Stimulated activated CD4-positive, alpha-beta T cell treated with anti-CD3 and anti-CD28 coated beads, Interleukin-1b, Interleukin-23, amount 100 ng/mL, for 4 hours (primary cell): Measurements from ENCODE around the gene RMND5B.
"Not testable (repeated sequence)": the region's sequence is repeated elsewhere in the genome, so short reads cannot be mapped to it uniquely, and the experiment has no call there.

Experiments
- DNase-seq, 2 donors: peaks; one replicate each; pipeline ENCODE4 v3.0.0-alpha.2; 2020; ENCODE audit warnings: low read depth in 2 of 2

RMND5B gene

DNA sequence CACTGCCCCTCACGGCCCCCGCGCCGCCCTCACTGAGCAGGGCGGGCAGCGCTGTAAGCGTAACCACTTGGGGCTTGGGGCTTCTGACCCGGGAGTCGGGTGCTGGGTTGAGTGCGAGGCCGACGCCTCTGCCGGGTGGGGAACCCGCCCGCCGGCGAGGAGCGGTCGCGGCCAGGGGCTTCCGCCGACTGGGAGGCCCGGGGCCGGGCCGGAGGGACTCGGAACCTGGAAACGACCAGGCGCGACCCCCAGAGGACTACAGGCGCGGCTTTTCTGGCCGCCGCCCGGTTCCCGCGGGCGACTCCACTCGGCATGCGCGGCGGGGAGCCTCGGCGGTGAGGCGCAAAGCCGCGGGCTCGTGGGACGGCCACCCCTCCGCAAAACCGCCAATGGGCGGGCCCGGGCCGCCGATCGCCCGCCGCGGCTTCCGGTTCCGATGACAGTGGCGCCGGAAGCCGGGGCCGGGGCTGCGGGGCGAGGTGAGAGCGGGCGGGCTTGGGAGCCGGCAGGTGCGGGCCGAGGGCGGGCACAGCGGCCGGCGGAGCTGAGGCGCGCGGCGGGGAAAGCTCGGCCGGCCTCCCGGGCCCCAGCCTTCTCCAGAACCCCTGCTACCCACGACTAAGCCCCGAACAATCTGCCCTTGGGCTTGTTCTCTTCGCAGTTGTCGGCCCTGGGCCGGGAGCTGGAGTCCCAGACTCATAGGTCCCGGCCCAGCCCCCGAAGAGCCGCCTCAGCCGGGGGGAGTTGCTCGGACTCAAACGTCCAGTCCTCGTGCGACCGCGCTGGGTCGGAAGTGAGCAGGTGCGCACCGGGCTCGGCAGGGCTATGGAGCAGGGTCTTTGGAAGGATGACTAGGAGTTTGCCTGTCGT, at the start of gene RMND5B:
Gene RMND5B (plus strand): TSS at position 439 of the 870 bp plus-strand sequence. CDS start 7,106 bp downstream, outside the sequence.
- DNase-seq: peak; percentile 72 to 86

GRCh38 chr5:178081571-178082243, 49.1 kb upstream of the RMND5B start:
- DNase-seq: no peak

DNA sequence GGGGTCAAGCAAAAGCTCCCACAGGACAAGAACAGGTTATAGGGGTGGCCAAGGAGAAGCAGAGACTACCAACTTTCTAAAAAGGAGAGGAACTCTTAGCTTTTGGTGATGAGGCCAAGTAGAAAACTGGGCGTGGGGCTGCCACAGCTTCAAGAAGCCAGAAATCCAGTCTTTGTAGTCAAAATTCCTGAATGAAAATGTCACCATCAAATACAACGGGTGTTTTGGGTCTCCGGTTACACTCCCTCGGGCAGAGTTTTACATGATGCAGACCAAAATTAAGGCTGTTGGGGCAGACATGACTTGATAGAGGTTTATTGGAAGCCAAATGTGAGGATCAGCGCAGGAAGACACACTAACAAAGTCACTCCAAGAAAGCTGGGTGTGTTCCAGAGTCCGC, 46.9 kb upstream of the RMND5B start:
- no peak for DNase-seq

DNA sequence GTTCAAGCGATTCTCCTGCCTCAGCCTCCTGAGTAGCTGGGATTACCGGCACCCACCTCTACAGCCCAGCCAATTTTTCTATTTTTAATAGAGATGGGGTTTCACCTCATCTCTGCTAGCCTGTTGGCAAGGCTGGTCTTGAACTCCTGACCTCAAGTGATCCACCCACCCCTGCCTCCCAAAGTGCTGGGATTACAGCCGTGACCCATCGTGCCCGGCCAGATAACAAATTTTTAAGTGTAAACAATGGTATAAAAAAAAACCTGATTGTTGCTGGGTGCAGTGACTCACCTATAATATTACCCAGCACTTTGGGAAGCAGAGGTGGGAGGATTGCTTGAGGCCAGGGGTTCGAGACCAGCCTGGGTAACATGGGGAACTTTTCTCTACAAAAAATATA, 45.5 kb upstream of the RMND5B start:
- no peak for DNase-seq

DNA sequence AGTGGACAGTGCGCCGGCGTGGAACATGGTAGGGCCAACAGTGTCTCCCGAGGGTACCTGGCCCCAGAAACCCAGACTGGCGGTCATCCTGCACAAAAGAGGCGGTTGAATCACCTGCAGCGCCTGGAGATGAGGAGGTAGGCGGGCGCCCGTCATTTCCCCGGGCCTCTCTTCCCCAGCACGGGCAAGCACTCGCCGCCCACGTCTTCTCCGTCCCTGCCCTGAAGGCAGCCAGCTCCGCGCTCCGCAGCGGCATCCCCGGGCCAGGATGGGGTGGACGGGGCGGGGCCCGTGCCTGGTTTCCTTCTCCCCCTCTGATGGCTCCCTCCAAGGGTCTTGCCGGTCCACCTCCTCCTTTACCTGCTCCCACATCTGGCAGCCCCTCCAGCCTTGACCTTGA, 44.5 kb upstream of the RMND5B start:
- no peak for DNase-seq

- not testable (repeated sequence) for DNase-seq
Measured at GRCh38 chr5:178087199-178087598, 43.6 kb upstream of the RMND5B start.

DNA sequence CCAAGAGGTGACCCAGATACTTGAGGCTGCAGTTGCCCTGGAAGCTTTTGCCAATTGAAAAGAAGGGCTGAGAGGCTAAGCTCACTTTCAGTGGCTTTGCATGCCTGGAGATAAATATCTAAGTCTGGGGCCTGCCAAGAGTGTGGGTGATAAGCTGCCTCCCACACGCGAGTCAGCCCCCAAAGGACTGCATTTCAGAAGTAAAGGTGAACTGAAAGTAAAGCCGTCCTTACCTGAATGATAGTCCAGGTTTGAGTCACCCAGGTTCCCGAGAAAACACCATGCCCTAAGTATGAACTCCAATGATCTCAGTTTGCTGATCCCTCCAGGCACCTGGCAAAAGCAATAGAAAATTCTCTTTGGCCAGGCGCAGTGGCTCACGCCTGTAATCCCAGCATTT, 40.0 kb upstream of the RMND5B start:
- no peak for DNase-seq

- no peak for DNase-seq
Measured at GRCh38 chr5:178093134-178093533, 37.7 kb upstream of the RMND5B start.

DNA sequence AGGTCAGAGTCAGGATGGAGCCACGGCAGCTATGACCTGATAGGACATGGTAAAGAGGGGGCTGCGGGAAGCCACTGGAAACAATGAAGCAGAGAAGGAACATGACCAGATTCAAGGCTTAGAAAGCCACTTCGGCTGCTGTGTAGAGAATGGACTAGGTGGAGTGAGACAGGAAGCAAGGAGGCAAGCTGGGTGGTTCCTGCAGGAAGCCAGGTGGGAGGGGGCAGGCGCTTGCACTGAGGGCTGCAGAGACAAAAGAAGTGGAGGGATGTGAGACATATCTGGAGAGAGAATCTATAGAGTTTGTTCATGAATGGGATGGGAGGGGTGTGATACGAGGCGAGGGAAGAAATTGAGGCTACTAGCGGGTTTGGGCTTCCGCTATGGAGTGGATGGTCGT, 36.5 kb upstream of the RMND5B start:
- no peak for DNase-seq

- no peak for DNase-seq
Measured at GRCh38 chr5:178098685-178099084, 32.1 kb upstream of the RMND5B start.

- DNase-seq: no peak
Measured at GRCh38 chr5:178103612-178104011, 27.2 kb upstream of the RMND5B start.

- no peak for DNase-seq
Measured at GRCh38 chr5:178104492-178104891, 26.3 kb upstream of the RMND5B start.

GRCh38 chr5:178106086-178106485, 24.7 kb upstream of the RMND5B start:
- no peak for DNase-seq

DNA sequence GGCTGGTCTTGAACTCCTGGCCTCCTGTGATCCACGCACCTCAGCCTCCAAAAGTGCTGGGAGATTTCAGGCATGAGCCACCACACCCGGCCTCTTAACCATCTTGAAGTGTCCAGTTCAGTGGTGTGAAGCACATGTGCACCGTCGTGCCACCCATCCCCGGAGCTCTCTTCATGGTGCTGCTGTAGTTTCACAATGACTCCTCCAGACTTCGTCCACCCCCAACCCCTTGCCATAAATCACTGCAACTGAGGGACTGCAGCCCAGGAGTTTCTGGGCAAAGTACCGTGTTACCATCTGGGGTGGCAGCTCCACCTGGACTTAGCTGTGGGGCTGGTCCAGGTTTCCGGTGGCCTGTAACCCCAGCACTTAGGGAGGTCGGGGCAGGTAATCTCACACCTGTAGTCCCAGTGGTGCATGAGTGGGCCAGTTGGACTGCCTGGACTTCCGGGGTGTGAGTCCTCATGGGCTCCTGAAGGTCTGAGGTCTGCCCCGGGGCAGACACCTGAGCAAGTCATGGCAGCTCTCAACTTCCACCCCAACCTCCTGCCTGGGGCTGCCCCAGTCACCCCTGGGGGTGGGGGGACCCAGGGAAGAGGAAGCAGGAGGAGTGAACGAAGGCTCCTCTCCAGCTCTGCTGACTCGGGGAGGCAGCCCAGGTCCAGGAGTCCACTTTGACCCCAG, 24.1 kb upstream of the RMND5B start:
- DNase-seq: no peak

GRCh38 chr5:178107756-178108310, 23.0 kb upstream of the RMND5B start:
- DNase-seq: no peak

GRCh38 chr5:178108446-178108845, 22.4 kb upstream of the RMND5B start:
- no peak for DNase-seq

DNA sequence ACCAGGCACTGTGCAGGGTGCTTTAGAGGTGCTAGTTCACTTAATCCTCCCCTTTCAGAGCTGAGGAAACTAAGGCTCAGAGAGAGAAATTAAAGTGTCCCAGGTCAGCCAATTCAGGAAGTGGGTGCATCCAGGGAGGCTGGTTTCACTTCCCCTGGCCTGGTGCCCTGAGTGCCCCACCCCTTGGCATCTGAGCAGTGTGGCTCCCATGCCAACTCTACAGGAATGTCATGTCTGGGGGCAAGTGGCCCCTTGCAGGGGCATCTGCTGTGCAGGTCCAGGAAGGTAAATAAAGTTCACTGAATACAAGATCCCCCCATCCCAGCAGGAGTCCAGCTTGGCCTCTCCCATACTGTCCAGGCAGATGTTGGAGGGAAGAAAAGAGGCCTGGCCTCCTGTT, 21.8 kb upstream of the RMND5B start:
- no peak for DNase-seq

GRCh38 chr5:178110511-178110910, 20.3 kb upstream of the RMND5B start:
- no peak for DNase-seq

GRCh38 chr5:178111925-178112324, 18.9 kb upstream of the RMND5B start:
- no peak for DNase-seq

GRCh38 chr5:178112545-178112944, 18.3 kb upstream of the RMND5B start:
- no peak for DNase-seq

DNA sequence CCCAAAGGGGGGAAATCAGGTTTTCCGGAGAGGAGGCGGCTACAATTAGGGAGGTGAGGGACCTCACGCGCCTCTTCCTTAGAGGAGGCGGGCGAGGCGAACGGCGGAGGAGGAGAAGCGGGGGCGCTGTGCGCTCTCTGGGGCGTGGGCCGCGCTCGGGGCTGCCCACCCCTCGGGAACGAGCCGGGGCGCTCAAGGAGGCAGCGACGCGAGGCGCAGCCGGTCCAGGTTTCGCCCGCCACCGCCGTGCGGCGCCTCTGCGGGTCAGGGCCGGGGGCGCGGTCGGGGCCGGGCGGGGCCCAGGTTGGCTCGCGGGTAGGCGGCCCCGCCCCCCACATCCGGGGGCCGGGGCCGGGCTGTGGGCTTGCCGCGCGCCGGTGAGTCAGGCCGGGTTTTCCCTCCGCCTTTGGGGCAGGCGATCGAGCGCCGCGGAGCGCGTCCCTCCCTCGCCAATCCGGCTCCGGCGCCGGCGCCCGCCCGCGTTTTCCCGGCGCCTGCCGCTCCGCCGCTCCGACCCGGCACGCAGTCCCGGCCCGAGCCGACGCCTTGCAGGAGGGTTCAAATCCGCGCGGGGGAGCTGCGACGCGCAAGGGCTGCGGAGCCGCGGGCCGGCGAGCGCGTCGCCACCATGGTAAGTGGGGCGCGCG, 17.6 kb upstream of the RMND5B start, which contains the start of gene N4BP3:
Gene N4BP3 (plus strand): TSS at position 392 of the 647 bp plus-strand sequence. CDS start 6,052 bp downstream, outside the sequence.
- peak; percentile 76 to 84 for DNase-seq
